CD4-positive, alpha-beta T cell treated with Interleukin-1 beta for 1 hour (primary cell): ENCODE measurements around the gene ALX3.
A peak's percentile ranks its signal among the peaks of the same experiment; 100 is the strongest.
"Not testable (repeated sequence)": the region's sequence is repeated elsewhere in the genome, so short reads cannot be mapped to it uniquely, and the experiment has no call there.

Source experiments
- DNase-seq, 2 donors: peaks; one replicate each; pipeline ENCODE4 v3.0.0-alpha.2; 2020 to 2022

Gene ALX3

GRCh38 chr1:110038271-110038670 lies 32.2 kb downstream of the ALX3 start:
- DNase-seq = no peak

- no peak for DNase-seq
Observed at GRCh38 chr1:110035236-110035752, 35.2 kb downstream of the ALX3 start.

GRCh38 chr1:110034451-110035235 lies 35.8 kb downstream of the ALX3 start, which contains the start of gene STRIP1:
TSS of gene STRIP1 (plus strand) at chr1:110034624. CDS start at chr1:110034638, 14 bp downstream.
- peak; percentile 95 to 97 for DNase-seq

- no peak for DNase-seq
Observed at GRCh38 chr1:110034040-110034450, 36.4 kb downstream of the ALX3 start.

- no peak for DNase-seq
Observed at GRCh38 chr1:110033421-110033820, 37.1 kb downstream of the ALX3 start.

GRCh38 chr1:110032327-110032726 lies 38.1 kb downstream of the ALX3 start:
- no peak for DNase-seq

- not testable (repeated sequence) for DNase-seq
Observed at GRCh38 chr1:110030687-110031086, 39.8 kb downstream of the ALX3 start.

- DNase-seq = no peak
Observed at GRCh38 chr1:110024613-110025012, 45.9 kb downstream of the ALX3 start.

- DNase-seq = no peak
Observed at GRCh38 chr1:110021285-110021684, 49.2 kb downstream of the ALX3 start.

GRCh38 chr1:110019770-110020169 lies 50.7 kb downstream of the ALX3 start:
- DNase-seq = no peak

- no peak for DNase-seq
Observed at GRCh38 chr1:110018396-110018795, 52.1 kb downstream of the ALX3 start.

- no peak for DNase-seq
Observed at GRCh38 chr1:110017792-110018191, 52.7 kb downstream of the ALX3 start.

- peak in 1 of 2 donors; percentile 41 for DNase-seq
Observed at GRCh38 chr1:110012100-110012780, 58.2 kb downstream of the ALX3 start.

- DNase-seq = peak; percentile 56 to 65
Observed at GRCh38 chr1:110011527-110012041, 58.9 kb downstream of the ALX3 start.
